Heart left ventricle (tissue), 13 donors: Measurements from ENCODE around the gene SNTB2.

ENCODE experiments used
- CTCF ChIP-seq, 12 donors: fragments of 200-600 bp; sonication (generic) in 4 of 12; IDR thresholded peaks; one replicate each; pipeline versions ENCODE4 v1.5.0 to v1.8.0; 2018 to 2022; ENCODE audit warnings: antibody characterized with exemption in 12 of 12, mild to moderate bottlenecking in 5 of 12
- POLR2A ChIP-seq, 2 donors: fragments of 450-650 bp; IDR thresholded peaks; one replicate each; pipeline ENCODE4 v1.6.1; 2017; ENCODE audit warnings: antibody characterized with exemption in 2 of 2, mild to moderate bottlenecking in 2 of 2, moderate library complexity in 2 of 2
- donor health status: ischemic (EF 13 %, LVEDD 7.1; RV severe dilation, severe dysfunction).
- donor health status: DM: no; HTN: yes; CAD: no.
- donor health status: DM: no; HTN: no; CAD: no.
- donor health status: ischemic (EF 25% LVEDD 6.9; RV normal size, moderate dysfunction).
- donor health status: ischemic (EF 25% LVEDD 5.7; RV mildly dilated, moderate dysfunction).
- donor health status: ischemic (EF 35%, LVEDD 5.7; RV mildly dilated, moderate dysfunction).
- donor health status: nonischemic (EF 11% LVEDD 7.7; RV severe dilation, severe dysfunction).
- donor health status: DM: yes; HTN: yes; CAD: no.
- donor health status: PGD.
- donor health status: ischemic (EF 29% LVEDD 5.4; RV normal size, mild dysfunction).
- donor health status: nonischemic (EF 23%, LVEDD 6.1; RV moderate dilation, normal function).

DNA sequence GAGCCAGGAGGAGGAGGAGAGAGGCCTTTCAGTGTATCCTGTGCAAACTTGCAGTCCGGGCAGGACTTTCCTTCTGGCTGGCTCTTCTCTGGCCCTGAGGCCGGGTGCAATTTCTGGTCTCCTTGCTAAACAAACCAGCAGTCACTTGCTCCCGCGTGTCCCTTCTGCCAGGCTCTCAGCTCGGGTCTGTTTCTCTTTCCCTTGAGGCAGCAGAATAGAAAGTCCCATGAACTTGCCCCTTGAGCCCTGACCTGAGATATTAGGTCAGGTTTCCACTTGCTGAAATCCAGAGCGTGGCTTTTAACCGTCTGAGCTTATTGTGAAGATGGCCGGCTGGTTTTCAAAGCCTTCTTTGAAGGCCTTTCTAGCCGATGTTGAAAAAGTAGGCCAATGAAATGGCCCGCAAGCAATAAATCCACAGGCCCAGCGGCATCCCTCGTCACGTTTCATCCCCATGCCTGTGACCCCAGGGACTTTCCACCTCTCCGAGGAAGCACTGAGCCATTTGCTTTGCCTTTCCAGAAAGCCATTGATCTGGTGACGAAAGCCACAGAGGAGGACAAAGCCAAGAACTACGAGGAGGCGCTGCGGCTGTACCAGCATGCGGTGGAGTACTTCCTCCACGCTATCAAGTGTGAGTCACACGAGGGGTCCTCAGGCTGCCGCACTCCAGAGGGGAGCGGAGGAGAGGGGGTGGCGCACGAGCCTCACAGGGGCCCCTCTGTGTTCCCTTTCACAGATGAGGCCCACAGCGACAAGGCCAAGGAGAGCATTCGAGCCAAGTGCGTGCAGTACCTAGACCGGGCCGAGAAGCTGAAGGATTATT lies 128.7 kb downstream of the SNTB2 start:
- TF ChIP-seq POLR2A (IDR thresholded peaks at IDR 0.05) (no peak), CTCF (IDR thresholded peaks at IDR 0.05) (no peak)
